Measurements from ENCODE around the gene ADGRD1. TPM values are rescaled to one million over a fixed set of nuclear protein-coding genes. Genes with fewer than 3 reads are reported as not detected.

Gene ADGRD1
- polyA plus RNA-seq, 1 of the 3 experiments (the other 2 are of a cell fraction): not detected

GRCh38 chr12:130917607-130918006, 36.1 kb upstream of the ADGRD1 start:
- H3K9me3 ChIP-seq: no peaks in the 10 kb centered on the region
- no peak overlapping the region for H3K27ac ChIP-seq (ENCODE audit: low read depth in 2 of 2, low read length in 1 of 2)
- H4K20me1 ChIP-seq (ENCODE audit: insufficient read depth): no peaks in the 10 kb centered on the region
- H3K9ac ChIP-seq: no peak overlapping the region
- no peaks in the 10 kb centered on the region for H3K79me2 ChIP-seq (ENCODE audit: insufficient read depth)
- CTCF ChIA-PET: interaction anchor here (0.7 to 6.0 kb wide), 8 partner anchors 10 to 912 kb away, joined by 3 to 86 read pairs (median 6); no protein-coding TSS in a partner anchor
- H3K27me3 ChIP-seq (ENCODE audit: insufficient read depth): no peaks in the 10 kb centered on the region
- peaks cover 0 to 4% of the 10 kb centered on the region in 2 experiments; a peak in 1 of 4 replicates for H3K4me1 ChIP-seq (ENCODE audit: control insufficient read depth in 1 of 2, insufficient read depth in 2 of 2, low read depth in 1 of 2, low read length in 1 of 2)
- no peaks in the 10 kb centered on the region for H3K9me2 ChIP-seq
- no peaks in the 10 kb centered on the region for H3F3A ChIP-seq (replicated peaks; ENCODE audit: insufficient read depth)
- no peak overlapping the region for H3K4me3 ChIP-seq (ENCODE audit: low read depth in 2 of 2, low read length in 1 of 2)
- H2AFZ ChIP-seq (ENCODE audit: low read depth): no peak overlapping the region
- H3K36me3 ChIP-seq (replicated peaks in 1 of 2; ENCODE audit: control insufficient read depth in 1 of 2, insufficient read depth in 2 of 2, low read length in 1 of 2): no peaks in the 10 kb centered on the region
- TF ChIP-seq JUND (IDR thresholded peaks at IDR 0.05): no peak
- TF ChIP-seq YY1 (IDR thresholded peaks at IDR 0.05; ENCODE audit: low read depth): no peak
- no peak for TF ChIP-seq IRF3 (IDR thresholded peaks at IDR 0.05; ENCODE audit: low read depth, low read length)
- H3K4me2 ChIP-seq: no peak overlapping the region
- POLR2A ChIA-PET: no interaction called here
- whole genome bisulfite sequencing (ENCODE audit: low lambda C conversion rate): 66% methylated on average over 13 of the region's 13 CpGs
- no peak for DNase-seq

- no peaks in the 10 kb centered on the region for H3K79me2 ChIP-seq (ENCODE audit: insufficient read depth)
- DNase-seq: no peak
- no peak overlapping the region for H2AFZ ChIP-seq (ENCODE audit: low read depth)
- H3K4me3 ChIP-seq (ENCODE audit: low read depth in 2 of 2, low read length in 1 of 2): no peak overlapping the region
- ChIA-PET POLR2A (no interaction called here), CTCF (interaction anchor here (0.5 to 6.0 kb wide), 6 partner anchors 11 to 911 kb away, joined by 3 to 86 read pairs (median 4); no protein-coding TSS in a partner anchor)
- no peak overlapping the region for H3K4me2 ChIP-seq
- WGBS (ENCODE audit: low lambda C conversion rate): 0% methylated on average over 1 of the region's 1 CpG
- H4K20me1 ChIP-seq (ENCODE audit: insufficient read depth): no peaks in the 10 kb centered on the region
- no peak overlapping the region for H3K9ac ChIP-seq
- H3K36me3 ChIP-seq (replicated peaks in 1 of 2; ENCODE audit: control insufficient read depth in 1 of 2, insufficient read depth in 2 of 2, low read length in 1 of 2): no peaks in the 10 kb centered on the region
- H3F3A ChIP-seq (replicated peaks; ENCODE audit: insufficient read depth): no peaks in the 10 kb centered on the region
- peaks cover 0 to 4% of the 10 kb centered on the region in 2 experiments; a peak in 1 of 4 replicates for H3K4me1 ChIP-seq (ENCODE audit: control insufficient read depth in 1 of 2, insufficient read depth in 2 of 2, low read depth in 1 of 2, low read length in 1 of 2)
- H3K9me3 ChIP-seq: no peaks in the 10 kb centered on the region
- H3K9me2 ChIP-seq: no peaks in the 10 kb centered on the region
- no peaks in the 10 kb centered on the region for H3K27me3 ChIP-seq (ENCODE audit: insufficient read depth)
- H3K27ac ChIP-seq (ENCODE audit: low read depth in 2 of 2, low read length in 1 of 2): no peak overlapping the region
- TF ChIP-seq SMC3 (IDR thresholded peaks at IDR 0.05; ENCODE audit: low read depth, low read length) (no peak), RCOR1 (IDR thresholded peaks at IDR 0.05; ENCODE audit: low read length) (no peak), RXRA (IDR thresholded peaks at IDR 0.05; ENCODE audit: borderline replicate concordance, low read depth) (no peak), TEAD4 (IDR thresholded peaks at IDR 0.05; ENCODE audit: borderline replicate concordance, insufficient read depth) (no peak), EZH2phosphoT487 (IDR thresholded peaks at IDR 0.05; ENCODE audit: borderline replicate concordance, low read depth) (no peak), EP300 (IDR thresholded peaks at IDR 0.05; ENCODE audit: borderline replicate concordance in 1 of 2, low read depth in 1 of 2, low read length in 1 of 2) (no peak), MXI1 (IDR thresholded peaks at IDR 0.05; ENCODE audit: low read depth, low read length) (no peak), NRF1 (IDR thresholded peaks at IDR 0.05; ENCODE audit: low read depth, low read length) (no peak), FOSL2 (IDR thresholded peaks at IDR 0.05; ENCODE audit: borderline replicate concordance, low read depth) (no peak), IRF3 (IDR thresholded peaks at IDR 0.05; ENCODE audit: low read depth, low read length) (no peak), RFX5 (IDR thresholded peaks at IDR 0.05; ENCODE audit: low read length) (no peak), RAD21 (IDR thresholded peaks at IDR 0.05; ENCODE audit: low read length) (no peak), USF1 (IDR thresholded peaks at IDR 0.05; ENCODE audit: borderline replicate concordance, low read depth) (no peak), ELF1 (IDR thresholded peaks at IDR 0.05) (no peak), GABPA (IDR thresholded peaks at IDR 0.05; ENCODE audit: low read depth) (no peak), TAF1 (IDR thresholded peaks at IDR 0.05; ENCODE audit: borderline replicate concordance, low read depth, low read length) (no peak), FOXM1 (IDR thresholded peaks at IDR 0.05; ENCODE audit: low read depth) (no peak), GATA2 (CRISPR knock-in tag; IDR thresholded peaks at IDR 0.05) (no peak), REST (IDR thresholded peaks at IDR 0.05; ENCODE audit: low read depth, low read length) (no peak)
Measured at GRCh38 chr12:130919086-130919485, 34.6 kb upstream of the ADGRD1 start.

Data from SK-N-SH (cell line).